SKM-1 (cell line): Measurements from ENCODE around the gene C16orf89.
"Not testable (repeated sequence)": the region's sequence is repeated elsewhere in the genome, so short reads cannot be mapped to it uniquely, and the experiment has no call there.

ENCODE experiments used
- DNase-seq: peaks from one replicate; lab custom pipeline; 2025; ENCODE audit not compliant: unreplicated experiment; lab: John Stamatoyannopoulos, UW

Gene C16orf89

DNA sequence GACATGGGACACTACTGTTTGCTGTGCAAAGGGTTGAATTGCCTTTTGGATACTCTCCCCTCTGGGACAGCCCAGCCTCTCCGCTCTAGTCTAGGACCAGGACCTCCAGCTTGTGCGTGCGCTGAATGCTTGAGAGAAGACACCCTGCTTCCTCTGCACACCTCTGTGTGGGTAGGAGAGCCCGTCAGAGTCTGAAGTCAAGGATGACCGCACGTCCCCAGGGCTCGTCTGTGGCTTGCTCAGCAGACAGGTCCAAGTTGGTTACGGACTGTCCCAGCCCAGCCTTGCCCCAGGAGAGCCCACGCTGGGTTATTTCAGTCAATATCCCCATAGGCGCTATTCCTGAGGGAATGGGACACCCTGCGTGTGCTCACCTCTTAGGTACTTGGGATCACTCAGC, 3.7 kb downstream of the C16orf89 start:
- DNase-seq, result no peak

DNA sequence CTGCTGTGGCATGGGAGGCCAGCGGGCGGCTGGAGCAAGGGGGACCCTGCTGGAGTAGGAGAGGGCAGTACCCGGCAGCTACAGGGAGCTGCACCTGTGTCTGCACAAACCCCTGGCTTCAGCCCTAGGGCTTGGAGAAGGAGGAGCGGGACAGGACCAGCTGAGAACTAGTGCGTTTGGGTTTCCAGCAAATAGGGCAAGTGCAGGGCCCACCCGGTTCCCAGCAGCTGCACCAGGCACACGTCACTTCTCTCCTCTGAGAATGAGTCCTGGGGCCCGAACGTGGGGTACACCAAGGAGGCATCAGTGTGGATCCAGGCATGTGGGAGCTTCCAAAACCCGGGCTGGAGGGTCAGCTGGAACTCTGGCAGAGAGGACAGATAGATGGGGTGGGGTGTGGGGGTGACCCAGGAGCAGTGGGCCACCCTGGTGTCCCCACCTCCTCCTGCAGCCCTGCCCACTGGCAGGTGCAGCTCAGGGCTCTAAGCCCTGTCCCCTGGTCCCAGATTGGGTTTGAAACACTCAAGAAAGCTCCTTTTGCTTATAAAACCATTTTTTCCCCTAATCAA, 5.6 kb downstream of the C16orf89 start:
- no peak for DNase-seq

GRCh38 chr16:5059386-5060072, 6.2 kb downstream of the C16orf89 start:
- no peak for DNase-seq

- DNase-seq, result no peak
Observed at GRCh38 chr16:5058476-5058875, 7.3 kb downstream of the C16orf89 start.

DNA sequence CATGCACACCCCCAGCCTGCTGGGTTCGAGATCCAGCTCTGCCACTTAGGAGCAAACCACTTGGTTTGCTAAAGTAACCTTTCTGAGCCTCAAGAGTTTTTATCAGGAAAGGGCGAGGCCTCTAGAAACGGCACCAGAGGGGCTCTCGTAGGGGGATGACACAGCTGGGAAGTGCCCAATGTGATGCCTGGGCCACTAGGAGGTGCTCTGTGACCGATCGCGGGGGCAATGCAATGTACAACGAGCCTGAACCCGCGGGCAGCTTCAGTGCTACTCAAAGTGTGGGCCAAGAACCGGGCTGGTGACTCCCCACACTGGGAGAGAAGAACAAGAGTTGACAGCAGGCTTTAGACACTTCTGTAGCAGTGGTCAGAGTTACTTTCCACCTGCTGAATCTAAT, 9.4 kb downstream of the C16orf89 start:
- DNase-seq, result no peak

GRCh38 chr16:5054876-5055865, 10.6 kb downstream of the C16orf89 start:
- DNase-seq, result no peak

GRCh38 chr16:5046914-5047313, 18.8 kb downstream of the C16orf89 start:
- DNase-seq, result no peak

DNA sequence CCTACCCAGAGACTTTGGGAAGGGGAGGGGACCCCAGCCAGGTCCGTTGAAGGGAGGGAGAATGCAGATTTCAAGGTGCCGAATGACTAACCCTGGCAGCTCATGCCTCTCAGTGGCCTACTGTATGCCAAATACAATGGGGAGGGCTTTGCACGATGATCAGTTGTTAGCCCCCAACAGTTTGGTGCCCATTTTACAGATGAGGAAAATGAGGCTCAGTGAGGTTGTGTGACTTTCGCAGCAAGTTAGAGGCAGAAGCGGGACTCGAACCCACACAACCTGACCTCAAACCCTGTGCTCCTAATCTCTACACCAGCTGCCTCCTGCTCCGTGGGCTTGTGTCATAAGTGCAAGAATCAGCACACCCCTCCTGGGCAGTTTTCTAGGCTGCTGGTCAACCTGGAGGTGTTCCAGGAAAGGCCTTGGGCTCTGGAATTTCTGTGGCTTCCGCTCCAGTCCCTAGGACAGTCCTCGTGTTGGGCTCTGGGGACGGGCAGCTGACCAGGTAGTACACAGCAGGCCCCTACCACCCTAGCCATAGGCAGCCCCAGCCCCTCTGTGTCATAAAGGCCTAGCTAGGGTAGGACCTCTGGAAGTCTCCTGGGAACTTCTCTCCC, 20.1 kb downstream of the C16orf89 start:
- DNase-seq, result no peak

- not testable (repeated sequence) for DNase-seq
Observed at GRCh38 chr16:5044581-5044980, 21.2 kb downstream of the C16orf89 start.

- DNase-seq, result no peak
Observed at GRCh38 chr16:5044011-5044540, 21.7 kb downstream of the C16orf89 start.

DNA sequence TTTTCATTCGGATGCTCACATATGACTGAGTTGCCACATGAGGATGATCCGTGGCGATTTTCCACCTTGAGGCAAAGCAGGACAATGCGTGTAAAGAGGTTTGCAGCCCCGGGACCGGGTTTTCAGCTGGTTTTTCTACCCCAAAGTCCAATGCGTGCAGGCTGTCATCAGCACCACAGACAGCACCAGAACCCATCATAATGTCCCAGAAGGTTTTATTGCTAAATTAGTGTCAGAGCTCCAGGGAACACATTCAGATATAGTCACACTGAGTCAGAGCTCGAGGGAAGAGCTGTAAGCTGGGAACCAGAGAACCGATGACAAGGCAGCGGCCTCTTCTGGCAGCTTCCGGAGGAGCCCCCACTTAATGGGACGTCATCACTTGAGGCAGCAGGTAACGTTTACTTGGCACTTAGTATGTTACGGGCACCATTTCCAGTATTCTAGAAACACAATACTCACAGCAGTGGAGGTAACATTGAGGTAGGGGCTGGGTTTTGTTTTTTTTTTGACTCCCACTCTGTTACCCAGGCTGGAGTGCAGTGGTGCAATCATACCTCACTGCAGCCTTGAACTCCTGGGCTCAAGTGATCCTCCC, 23.1 kb downstream of the C16orf89 start:
- no peak for DNase-seq

- no peak for DNase-seq
Observed at GRCh38 chr16:5041600-5042133, 24.1 kb downstream of the C16orf89 start.

- DNase-seq, result no peak
Observed at GRCh38 chr16:5040451-5040850, 25.3 kb downstream of the C16orf89 start.

GRCh38 chr16:5036228-5037156, 29.3 kb downstream of the C16orf89 start:
- no peak for DNase-seq

GRCh38 chr16:5035909-5036227, 29.9 kb downstream of the C16orf89 start:
- DNase-seq, result no peak

DNA sequence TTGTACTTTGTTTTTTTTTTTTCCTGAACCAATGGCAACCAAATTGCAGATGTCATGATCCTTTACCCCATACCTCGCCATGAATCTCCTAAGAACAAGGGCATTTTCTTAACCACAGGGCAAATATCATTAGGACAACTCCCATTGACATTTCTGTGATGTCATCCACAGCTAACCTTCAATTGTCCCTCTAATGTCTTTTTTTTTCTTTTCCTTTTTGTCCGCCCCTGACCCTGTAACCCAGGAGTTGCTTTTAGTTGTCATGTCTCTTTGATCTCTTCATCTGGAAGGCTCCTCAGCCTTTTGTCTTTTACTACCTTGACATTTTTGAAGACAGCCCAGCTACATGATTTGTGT, 31.6 kb downstream of the C16orf89 start:
- DNase-seq, result no peak

DNA sequence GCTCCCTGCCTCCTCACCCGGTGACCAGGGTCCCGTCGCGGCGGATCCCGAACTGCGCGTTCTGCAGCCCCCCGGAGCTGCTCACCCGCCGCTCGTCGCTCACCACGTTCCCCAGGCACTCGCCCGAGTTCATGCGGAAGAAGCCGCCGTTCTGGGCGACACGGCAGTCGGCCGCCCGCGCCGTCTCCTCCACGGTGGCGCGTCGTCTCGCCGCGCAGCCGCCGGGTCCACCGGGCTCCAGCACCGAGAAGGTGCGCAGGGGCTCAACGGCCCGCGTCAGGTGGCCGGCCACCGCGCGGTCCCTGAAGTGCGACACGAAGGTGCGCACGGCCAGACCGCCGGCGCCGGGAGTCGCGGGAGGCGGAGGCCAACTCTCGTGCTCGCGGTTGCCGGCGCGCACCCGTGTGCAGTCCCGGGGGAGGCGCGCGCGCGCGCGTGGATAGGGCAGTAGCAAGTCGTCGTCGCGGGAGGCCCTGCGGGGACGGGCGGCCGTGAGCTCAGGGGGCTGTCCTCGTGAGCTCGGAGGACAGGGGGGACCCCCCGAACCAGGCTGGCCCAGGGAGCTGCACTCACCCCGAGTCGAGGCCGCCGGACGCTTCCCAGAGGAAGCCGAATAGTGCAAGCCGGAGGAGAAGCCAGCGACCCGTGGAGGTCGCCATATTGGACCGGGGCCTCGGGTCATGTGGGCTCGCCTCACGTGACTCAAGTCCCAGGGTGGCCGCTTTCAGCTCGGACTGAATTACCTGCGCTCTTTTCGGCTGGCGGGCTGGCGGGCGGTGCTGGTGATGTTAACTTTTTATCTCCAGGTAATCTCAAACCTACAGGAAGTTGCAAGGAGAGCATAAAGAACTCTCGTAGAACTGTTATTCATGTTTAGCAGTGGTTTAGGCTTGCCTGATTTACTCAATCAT, 32.2 kb downstream of the C16orf89 start, which contains the start of gene NAGPA:
Gene NAGPA, minus strand, starts transcription at position 680 of the 911 bp plus-strand sequence. Its CDS starts 21 bp downstream, at position 659.
- DNase-seq, result peak; percentile 61

DNA sequence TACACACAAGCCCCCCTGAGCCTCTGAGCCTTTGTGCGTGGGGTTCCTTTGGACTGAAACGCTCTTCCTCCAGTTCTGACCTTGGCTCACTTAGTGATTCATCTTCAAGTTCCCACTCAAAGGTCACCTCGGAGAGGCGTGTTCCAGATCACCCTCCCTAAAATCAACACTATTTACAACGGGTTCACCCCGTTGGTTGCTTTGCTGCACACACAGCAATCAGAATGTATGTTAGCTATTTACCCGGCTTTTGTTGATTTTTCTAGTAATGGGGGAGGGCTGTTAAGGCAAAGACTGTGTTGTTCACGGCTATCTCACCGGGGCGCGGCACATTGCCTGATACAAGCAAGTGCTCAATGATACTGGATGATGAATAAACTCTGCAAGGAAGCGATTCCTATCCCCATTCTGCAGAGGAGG, 33.0 kb downstream of the C16orf89 start:
- DNase-seq, result no peak
